ENCODE measurements around the gene SFT2D3. TPM values are rescaled to one million over a fixed set of nuclear protein-coding genes. Genes with fewer than 3 reads are reported as not detected.
A peak's percentile ranks its signal among the peaks of the same experiment; 100 is the strongest.

Gene SFT2D3
- total RNA-seq, 1 donor: 5.8 TPM

DNA sequence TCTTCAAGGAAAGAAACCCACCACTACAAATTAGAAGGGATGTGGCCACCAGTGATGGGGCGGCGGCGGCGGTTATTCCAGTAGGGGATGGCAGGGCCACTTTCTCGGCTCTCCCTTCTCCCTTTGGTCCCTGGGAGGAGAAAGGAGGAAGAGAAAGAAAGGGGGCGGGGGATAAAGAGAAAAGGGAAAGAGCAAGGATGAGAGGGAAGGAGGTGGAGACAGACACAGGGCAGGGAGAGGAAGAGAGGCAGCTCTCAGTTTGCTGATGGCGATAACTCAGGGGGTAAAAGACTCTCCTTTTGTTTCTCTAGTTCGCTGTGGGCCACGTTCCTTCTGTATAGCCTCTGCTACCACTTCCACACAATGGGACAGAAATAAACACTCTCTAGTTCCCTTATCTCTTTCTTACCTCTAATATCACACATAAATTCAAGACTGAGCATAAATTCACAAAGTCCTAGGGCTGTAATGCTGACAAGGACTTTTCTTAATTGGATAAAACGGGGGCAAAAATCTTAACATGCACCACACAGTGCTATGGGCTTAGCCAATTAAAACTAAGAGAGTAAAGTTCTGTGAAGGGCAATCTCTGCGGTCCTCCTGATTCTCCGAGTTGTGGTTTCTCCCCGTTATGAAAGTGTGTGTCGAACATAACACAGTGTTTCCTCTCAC, 14.6 kb downstream of the SFT2D3 start:
- Histone ChIP-seq H3K4me2 (ENCODE audit: insufficient read depth, low read length) (no peak overlapping the region), H3K79me2 (ENCODE audit: insufficient read depth, low read length) (no peaks in the 10 kb centered on the region), H4K20me1 (ENCODE audit: insufficient read depth, low read length) (no peaks in the 10 kb centered on the region), H3K4me3 (ENCODE audit: insufficient read depth, low read length) (no peak overlapping the region), H2AFZ (ENCODE audit: low read length) (no peak overlapping the region), H3K4me1 (ENCODE audit: insufficient read depth, low read length) (no peaks in the 10 kb centered on the region), H3K27ac (ENCODE audit: low read depth, low read length) (no peak overlapping the region), H3K9me3 (ENCODE audit: low read depth, low read length) (no peaks in the 10 kb centered on the region), H3K36me3 (ENCODE audit: insufficient read depth, low read length) (peaks cover 41% of the 10 kb centered on the region), H3K27me3 (ENCODE audit: insufficient read depth, low read length) (no peaks in the 10 kb centered on the region)
- DNase-seq (ENCODE audit: insufficient read length, low spot score, missing footprints): no peak
- TF ChIP-seq, protein P1, sequence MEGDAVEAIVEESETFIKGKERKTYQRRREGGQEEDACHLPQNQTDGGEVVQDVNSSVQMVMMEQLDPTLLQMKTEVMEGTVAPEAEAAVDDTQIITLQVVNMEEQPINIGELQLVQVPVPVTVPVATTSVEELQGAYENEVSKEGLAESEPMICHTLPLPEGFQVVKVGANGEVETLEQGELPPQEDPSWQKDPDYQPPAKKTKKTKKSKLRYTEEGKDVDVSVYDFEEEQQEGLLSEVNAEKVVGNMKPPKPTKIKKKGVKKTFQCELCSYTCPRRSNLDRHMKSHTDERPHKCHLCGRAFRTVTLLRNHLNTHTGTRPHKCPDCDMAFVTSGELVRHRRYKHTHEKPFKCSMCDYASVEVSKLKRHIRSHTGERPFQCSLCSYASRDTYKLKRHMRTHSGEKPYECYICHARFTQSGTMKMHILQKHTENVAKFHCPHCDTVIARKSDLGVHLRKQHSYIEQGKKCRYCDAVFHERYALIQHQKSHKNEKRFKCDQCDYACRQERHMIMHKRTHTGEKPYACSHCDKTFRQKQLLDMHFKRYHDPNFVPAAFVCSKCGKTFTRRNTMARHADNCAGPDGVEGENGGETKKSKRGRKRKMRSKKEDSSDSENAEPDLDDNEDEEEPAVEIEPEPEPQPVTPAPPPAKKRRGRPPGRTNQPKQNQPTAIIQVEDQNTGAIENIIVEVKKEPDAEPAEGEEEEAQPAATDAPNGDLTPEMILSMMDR (IDR thresholded peaks at IDR 0.05; ENCODE audit: extremely low read depth, low read depth, low read length): no peak

DNA sequence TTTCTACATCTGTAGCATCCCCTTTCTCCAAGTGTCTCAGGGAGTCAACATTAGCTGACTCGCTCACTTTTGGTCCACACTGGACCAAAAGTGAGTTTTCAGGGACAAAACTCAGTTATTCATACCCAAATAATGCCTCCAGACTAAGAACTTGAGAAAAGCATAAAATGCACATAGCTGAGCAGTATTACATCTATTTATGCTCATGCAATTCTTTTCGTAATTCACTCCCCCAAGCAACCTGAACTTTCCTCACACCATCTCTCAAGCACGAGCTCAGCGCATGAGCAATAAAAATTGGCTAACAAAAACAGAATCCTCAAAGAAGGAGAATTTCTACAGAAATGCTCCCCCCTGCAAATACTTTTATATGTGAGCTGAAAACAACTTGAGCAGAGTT, 17.0 kb downstream of the SFT2D3 start:
- Histone ChIP-seq H3K9me3 (ENCODE audit: low read depth, low read length) (no peaks in the 10 kb centered on the region), H3K27ac (ENCODE audit: low read depth, low read length) (no peak overlapping the region), H2AFZ (ENCODE audit: low read length) (no peak overlapping the region), H3K4me1 (ENCODE audit: insufficient read depth, low read length) (peaks cover 9% of the 10 kb centered on the region), H4K20me1 (ENCODE audit: insufficient read depth, low read length) (no peaks in the 10 kb centered on the region), H3K4me3 (ENCODE audit: insufficient read depth, low read length) (no peak overlapping the region), H3K79me2 (ENCODE audit: insufficient read depth, low read length) (no peaks in the 10 kb centered on the region), H3K4me2 (ENCODE audit: insufficient read depth, low read length) (no peak overlapping the region), H3K36me3 (ENCODE audit: insufficient read depth, low read length) (peaks cover 57% of the 10 kb centered on the region), H3K27me3 (ENCODE audit: insufficient read depth, low read length) (no peaks in the 10 kb centered on the region)
- TF ChIP-seq, protein P1 (IDR thresholded peaks at IDR 0.05; ENCODE audit: extremely low read depth, low read depth, low read length): no peak
- no peak for DNase-seq (ENCODE audit: insufficient read length, low spot score, missing footprints)

DNA sequence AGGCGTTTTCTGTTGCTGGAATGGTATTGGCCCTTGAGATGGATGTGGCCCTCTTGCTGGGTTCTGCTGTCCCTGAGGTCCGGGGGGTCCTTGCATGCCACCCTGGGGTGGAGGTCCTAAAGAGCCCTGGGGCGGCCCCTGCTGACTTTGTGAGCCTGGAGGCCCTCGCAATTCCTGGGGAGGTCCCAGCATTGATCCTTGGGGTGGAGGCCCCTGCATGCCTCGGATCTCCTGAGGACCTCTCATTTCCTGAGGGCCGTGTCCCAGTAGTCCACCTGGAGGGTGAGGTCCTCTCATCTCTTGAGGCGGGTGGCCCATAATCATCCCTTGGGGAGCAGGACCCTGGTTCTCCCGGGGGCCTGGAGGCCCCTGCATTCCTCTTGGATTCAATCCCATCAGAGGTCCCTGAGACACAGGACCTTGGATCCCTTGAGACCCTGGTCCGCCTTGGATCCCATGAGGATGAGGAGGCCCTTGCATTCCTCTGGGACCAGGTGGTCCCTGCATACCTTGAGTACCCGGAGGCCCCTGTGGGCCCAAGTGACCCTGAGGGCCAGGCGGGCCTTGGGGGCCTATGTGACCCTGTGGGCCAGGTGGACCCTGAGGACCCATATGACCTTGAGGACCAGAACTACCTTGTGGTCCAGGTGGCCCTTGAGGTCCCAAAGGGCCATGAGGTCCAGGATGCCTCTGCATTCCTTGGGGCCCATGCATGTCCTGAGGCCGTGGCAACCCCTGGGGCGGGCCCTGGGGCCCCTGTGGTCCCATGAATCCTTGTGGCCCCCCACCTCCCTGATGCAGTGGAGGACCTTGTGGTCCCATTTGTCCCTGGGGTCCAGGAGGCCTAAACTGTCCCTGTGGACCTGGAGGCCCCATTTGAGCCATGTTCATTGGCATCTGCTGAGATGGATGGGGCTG, 18.3 kb downstream of the SFT2D3 start:
- peaks cover 9% of the 10 kb centered on the region for H3K4me1 ChIP-seq (ENCODE audit: insufficient read depth, low read length)
- no peaks in the 10 kb centered on the region for H3K79me2 ChIP-seq (ENCODE audit: insufficient read depth, low read length)
- no peaks in the 10 kb centered on the region for H4K20me1 ChIP-seq (ENCODE audit: insufficient read depth, low read length)
- DNase-seq (ENCODE audit: insufficient read length, low spot score, missing footprints): peak; percentile 45
- TF ChIP-seq, protein P1 (IDR thresholded peaks at IDR 0.05; ENCODE audit: extremely low read depth, low read depth, low read length): no peak
- H3K27ac ChIP-seq (ENCODE audit: low read depth, low read length): no peak overlapping the region
- no peaks in the 10 kb centered on the region for H3K27me3 ChIP-seq (ENCODE audit: insufficient read depth, low read length)
- no peak overlapping the region for H2AFZ ChIP-seq (ENCODE audit: low read length)
- no peaks in the 10 kb centered on the region for H3K9me3 ChIP-seq (ENCODE audit: low read depth, low read length)
- no peak overlapping the region for H3K4me2 ChIP-seq (ENCODE audit: insufficient read depth, low read length)
- H3K36me3 ChIP-seq (ENCODE audit: insufficient read depth, low read length): peaks cover 57% of the 10 kb centered on the region
- H3K4me3 ChIP-seq (ENCODE audit: insufficient read depth, low read length): no peak overlapping the region

All from osteoblast (primary cell).